Measurements from ENCODE around the gene ITPK1. TPM values are rescaled to one million over a fixed set of nuclear protein-coding genes. Genes with fewer than 3 reads are reported as not detected.

ITPK1 gene
- total RNA-seq, 1 experiment from 2014 or later = 38.5 TPM

DNA sequence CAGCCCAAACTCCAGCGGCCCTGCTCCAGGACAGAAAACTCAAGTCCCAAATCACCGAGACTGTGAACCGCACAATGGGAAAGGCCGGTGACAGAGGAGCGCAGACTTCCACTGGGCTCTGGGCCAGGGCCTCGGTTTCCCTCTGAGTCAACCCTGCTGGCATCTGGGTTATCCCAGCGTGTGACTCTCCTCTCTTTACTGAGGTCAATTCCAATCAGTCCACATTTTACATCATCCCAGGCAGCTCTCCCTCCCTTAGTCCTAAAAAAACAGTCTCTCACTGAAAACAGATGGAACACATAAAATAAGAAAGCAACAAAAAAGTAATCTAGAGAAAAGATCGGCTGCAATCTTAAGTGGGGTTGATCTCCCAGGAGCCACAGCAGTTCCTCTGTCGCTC is 36.9 kb downstream of the ITPK1 start:
- Histone ChIP-seq H3K27ac (ENCODE audit: low read depth, low read length, poor library complexity, severe bottlenecking) (no peak overlapping the region), H3K36me3 (ENCODE audit: insufficient read depth, low read length, poor library complexity, severe bottlenecking) (no peaks in the 10 kb centered on the region), H3K27me3 (replicated peaks; ENCODE audit: insufficient read depth, low read depth, low read length, poor library complexity) (no peaks in the 10 kb centered on the region), H3K9me3 (ENCODE audit: low read depth, low read length, poor library complexity, severe bottlenecking) (no peaks in the 10 kb centered on the region), H3K4me1 (ENCODE audit: insufficient read depth, low read length, poor library complexity, severe bottlenecking) (peaks cover 6% of the 10 kb centered on the region), H3K4me3 (ENCODE audit: low read depth, low read length, poor library complexity, severe bottlenecking) (no peak overlapping the region)
- no peak for DNase-seq (ENCODE audit: low spot score)
- ChIA-PET POLR2A (ENCODE audit: low non-redundant PET) (no interaction called here), CTCF (no interaction called here)
- TF ChIP-seq, protein P1, sequence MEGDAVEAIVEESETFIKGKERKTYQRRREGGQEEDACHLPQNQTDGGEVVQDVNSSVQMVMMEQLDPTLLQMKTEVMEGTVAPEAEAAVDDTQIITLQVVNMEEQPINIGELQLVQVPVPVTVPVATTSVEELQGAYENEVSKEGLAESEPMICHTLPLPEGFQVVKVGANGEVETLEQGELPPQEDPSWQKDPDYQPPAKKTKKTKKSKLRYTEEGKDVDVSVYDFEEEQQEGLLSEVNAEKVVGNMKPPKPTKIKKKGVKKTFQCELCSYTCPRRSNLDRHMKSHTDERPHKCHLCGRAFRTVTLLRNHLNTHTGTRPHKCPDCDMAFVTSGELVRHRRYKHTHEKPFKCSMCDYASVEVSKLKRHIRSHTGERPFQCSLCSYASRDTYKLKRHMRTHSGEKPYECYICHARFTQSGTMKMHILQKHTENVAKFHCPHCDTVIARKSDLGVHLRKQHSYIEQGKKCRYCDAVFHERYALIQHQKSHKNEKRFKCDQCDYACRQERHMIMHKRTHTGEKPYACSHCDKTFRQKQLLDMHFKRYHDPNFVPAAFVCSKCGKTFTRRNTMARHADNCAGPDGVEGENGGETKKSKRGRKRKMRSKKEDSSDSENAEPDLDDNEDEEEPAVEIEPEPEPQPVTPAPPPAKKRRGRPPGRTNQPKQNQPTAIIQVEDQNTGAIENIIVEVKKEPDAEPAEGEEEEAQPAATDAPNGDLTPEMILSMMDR (conservative IDR thresholded peaks at IDR 0.05; ENCODE audit: low read depth, low read length) = no peak
- TF ChIP-seq EZH2 (IDR thresholded peaks at IDR 0.05; ENCODE audit: borderline replicate concordance, low read depth, low read length, poor library complexity, severe bottlenecking) = no peak
- BruUV-seq (replicated peaks) = no TSS peak
- intact Hi-C loops (cut with micrococcal nuclease; ENCODE audit: unreplicated experiment) = no loop called here

DNA sequence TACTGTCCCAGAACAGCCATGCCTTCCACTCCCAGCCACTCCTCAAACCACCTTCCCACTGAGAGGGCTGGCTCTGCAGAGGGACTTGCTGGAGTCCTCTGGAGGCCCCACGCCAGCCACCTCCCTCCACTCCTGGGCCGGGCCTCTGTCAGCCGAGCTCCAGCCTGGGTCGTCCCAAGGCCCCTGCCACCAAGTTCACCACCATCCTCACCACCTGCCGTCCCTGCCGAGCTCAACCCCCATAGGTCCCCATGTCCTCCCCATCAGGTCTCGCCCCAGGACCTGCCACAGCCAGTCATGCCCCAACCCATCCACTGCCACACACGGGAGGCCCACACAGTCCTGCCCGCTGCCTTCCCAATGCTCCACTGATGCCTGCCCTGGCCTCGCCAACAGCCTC is 39.0 kb downstream of the ITPK1 start:
- no TSS peak for BruUV-seq (replicated peaks)
- intact Hi-C loops (cut with micrococcal nuclease; ENCODE audit: unreplicated experiment) = no loop called here
- DNase-seq (ENCODE audit: low spot score) = no peak
- POLR2A ChIA-PET (ENCODE audit: low non-redundant PET) = no interaction called here
- no peaks in the 10 kb centered on the region for H3K36me3 ChIP-seq (ENCODE audit: insufficient read depth, low read length, poor library complexity, severe bottlenecking)
- no peak overlapping the region for H3K27ac ChIP-seq (ENCODE audit: low read depth, low read length, poor library complexity, severe bottlenecking)
- CTCF ChIA-PET = no interaction called here
- peaks cover 9% of the 10 kb centered on the region for H3K4me1 ChIP-seq (ENCODE audit: insufficient read depth, low read length, poor library complexity, severe bottlenecking)
- H3K27me3 ChIP-seq (replicated peaks; ENCODE audit: insufficient read depth, low read depth, low read length, poor library complexity) = no peaks in the 10 kb centered on the region
- no peak for TF ChIP-seq EZH2 (IDR thresholded peaks at IDR 0.05; ENCODE audit: borderline replicate concordance, low read depth, low read length, poor library complexity, severe bottlenecking)
- TF ChIP-seq, protein P1 (conservative IDR thresholded peaks at IDR 0.05; ENCODE audit: low read depth, low read length) = no peak
- no peak overlapping the region for H3K4me3 ChIP-seq (ENCODE audit: low read depth, low read length, poor library complexity, severe bottlenecking)
- H3K9me3 ChIP-seq (ENCODE audit: low read depth, low read length, poor library complexity, severe bottlenecking) = no peaks in the 10 kb centered on the region

DNA sequence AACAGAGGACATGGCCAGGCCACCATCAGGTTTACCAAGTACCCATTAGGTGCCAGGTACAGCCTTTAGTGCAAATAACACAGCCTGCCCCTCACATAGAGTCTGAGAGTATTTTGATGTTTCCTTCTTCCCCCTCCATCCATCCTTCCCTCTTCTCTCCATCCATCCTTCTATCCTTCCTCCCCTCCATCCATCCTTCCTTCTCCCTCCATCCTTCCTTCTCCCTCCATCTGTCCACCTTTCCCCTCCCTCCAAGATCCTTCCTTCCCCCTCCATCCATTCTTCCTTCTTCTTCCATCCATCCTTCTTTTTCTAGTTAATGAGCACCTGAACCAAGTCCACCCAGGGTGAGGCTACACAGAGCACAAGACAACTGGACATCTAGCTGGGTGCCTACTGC is 39.8 kb downstream of the ITPK1 start:
- no peaks in the 10 kb centered on the region for H3K36me3 ChIP-seq (ENCODE audit: insufficient read depth, low read length, poor library complexity, severe bottlenecking)
- ChIA-PET POLR2A (ENCODE audit: low non-redundant PET) (no interaction called here), CTCF (no interaction called here)
- intact Hi-C loops (cut with micrococcal nuclease; ENCODE audit: unreplicated experiment) = no loop called here
- H3K27me3 ChIP-seq (replicated peaks; ENCODE audit: insufficient read depth, low read depth, low read length, poor library complexity) = no peaks in the 10 kb centered on the region
- BruUV-seq (replicated peaks) = no TSS peak
- TF ChIP-seq, protein P1 (conservative IDR thresholded peaks at IDR 0.05; ENCODE audit: low read depth, low read length) = no peak
- no peak for TF ChIP-seq EZH2 (IDR thresholded peaks at IDR 0.05; ENCODE audit: borderline replicate concordance, low read depth, low read length, poor library complexity, severe bottlenecking)
- H3K9me3 ChIP-seq (ENCODE audit: low read depth, low read length, poor library complexity, severe bottlenecking) = no peaks in the 10 kb centered on the region
- no peak for DNase-seq (ENCODE audit: low spot score)
- no peak overlapping the region for H3K27ac ChIP-seq (ENCODE audit: low read depth, low read length, poor library complexity, severe bottlenecking)
- H3K4me3 ChIP-seq (ENCODE audit: low read depth, low read length, poor library complexity, severe bottlenecking) = no peak overlapping the region
- peaks cover 9% of the 10 kb centered on the region for H3K4me1 ChIP-seq (ENCODE audit: insufficient read depth, low read length, poor library complexity, severe bottlenecking)

All from A673 (cell line).